ENCODE data around the gene PRR35. TPM values are rescaled to one million over a fixed set of nuclear protein-coding genes. Genes with fewer than 3 reads are reported as not detected.

The PRR35 gene
- total RNA-seq, 6 donors from 2014 or later: not detected

GRCh38 chr16:585351-585750, 25.2 kb downstream of the PRR35 start:
- Histone ChIP-seq H3K27ac (no peak overlapping the region), H3K27me3 (no peaks in the 10 kb centered on the region), H3K4me3 (no peak overlapping the region), H3K4me1 (peaks cover 13 to 24% (median 20%) of the 10 kb centered on the region in 4 donors), H3K36me3 (peaks cover 0 to 15% (median 7%) of the 10 kb centered on the region in 4 donors), H3K9me3 (no peaks in the 10 kb centered on the region)
- ATAC-seq (ENCODE audit: low FRiP score in 2 of 2) (no peak), DNase-seq (peak; percentile 45 to 77)
- TF ChIP-seq EP300 (IDR thresholded peaks at IDR 0.05) (no peak), POLR2AphosphoS5 (IDR thresholded peaks at IDR 0.05) (no peak), CTCF (IDR thresholded peaks at IDR 0.05) (peak in 2 of 6 experiments; percentile 14 to 48), POLR2A (IDR thresholded peaks at IDR 0.05) (no peak)
- WGBS, 2 donors: 0 to 14% methylated on average over 1 of the region's 10 CpGs

GRCh38 chr16:586047-586644, 26.0 kb downstream of the PRR35 start:
- H3K36me3 ChIP-seq: peaks cover 0 to 10% (median 3%) of the 10 kb centered on the region in 4 donors
- no peaks in the 10 kb centered on the region for H3K27me3 ChIP-seq
- WGBS, 2 donors: 48 to 51% methylated on average over 9 to 16 of the region's 16 CpGs
- no peak for TF ChIP-seq POLR2A (IDR thresholded peaks at IDR 0.05)
- TF ChIP-seq CTCF (IDR thresholded peaks at IDR 0.05): no peak
- no peak for TF ChIP-seq EP300 (IDR thresholded peaks at IDR 0.05)
- ATAC-seq (ENCODE audit: low FRiP score in 2 of 2) (no peak), DNase-seq (no peak)
- no peak overlapping the region for H3K27ac ChIP-seq
- H3K4me3 ChIP-seq: no peak overlapping the region
- H3K4me1 ChIP-seq: peaks cover 18 to 32% (median 27%) of the 10 kb centered on the region in 4 donors
- no peaks in the 10 kb centered on the region for H3K9me3 ChIP-seq

GRCh38 chr16:586645-587590, 26.7 kb downstream of the PRR35 start:
- DNase-seq: peak in 1 of 2 donors; percentile 75
- Histone ChIP-seq H3K36me3 (peaks cover 0 to 8% (median 2%) of the 10 kb centered on the region in 4 donors), H3K4me3 (no peak overlapping the region), H3K4me1 (peaks cover 21 to 39% (median 34%) of the 10 kb centered on the region in 4 donors), H3K27me3 (no peaks in the 10 kb centered on the region), H3K9me3 (no peaks in the 10 kb centered on the region), H3K27ac (peak overlapping the region in 2 of 4 donors; percentile 13 to 95)
- 78% methylated on average over 2 to 13 of the region's 14 CpGs for WGBS, 2 donors
- ATAC-seq (ENCODE audit: low FRiP score in 2 of 2): no peak
- TF ChIP-seq POLR2AphosphoS5 (IDR thresholded peaks at IDR 0.05): no peak
- no peak for TF ChIP-seq EP300 (IDR thresholded peaks at IDR 0.05)
- TF ChIP-seq CTCF (IDR thresholded peaks at IDR 0.05): no peak
- TF ChIP-seq POLR2A (IDR thresholded peaks at IDR 0.05): peak in 1 of 4 donors; percentile 10

GRCh38 chr16:588639-588888, 28.4 kb downstream of the PRR35 start:
- peak in 1 of 2 donors; percentile 0 for ATAC-seq (ENCODE audit: low FRiP score in 2 of 2)
- H3K27ac ChIP-seq: peak overlapping the region; percentile 95 to 98 (median 96)
- peak overlapping the region; percentile 46 to 96 (median 82) for H3K4me3 ChIP-seq
- H3K9me3 ChIP-seq: no peaks in the 10 kb centered on the region
- no peaks in the 10 kb centered on the region for H3K36me3 ChIP-seq
- no peaks in the 10 kb centered on the region for H3K27me3 ChIP-seq
- DNase-seq: peak in 1 of 2 donors; percentile 47
- H3K4me1 ChIP-seq: peaks cover 38 to 56% (median 51%) of the 10 kb centered on the region in 4 donors
- no peak for TF ChIP-seq CTCF (IDR thresholded peaks at IDR 0.05)
- TF ChIP-seq EP300 (IDR thresholded peaks at IDR 0.05): no peak
- TF ChIP-seq POLR2AphosphoS5 (IDR thresholded peaks at IDR 0.05): no peak
- no peak for TF ChIP-seq POLR2A (IDR thresholded peaks at IDR 0.05)
- 1% methylated on average over 10 of the region's 21 CpGs; no CpG with 5 or more reads in 1 of the 2 donors for WGBS, 2 donors

Measured in upper lobe of left lung (tissue), 6 donors.